HL-60 (cell line): ENCODE results near the gene KANK4.

Source experiments
- DNase-seq, 2 experiments: peaks; one replicate each; pipeline ENCODE4 v3.0.0-alpha.2; 2010 to 2020; ENCODE audit warnings: low read depth in 1 of 2, low spot score in 1 of 2
- H3K27ac ChIP-seq: fragments of 250-450 bp; sonication (Bioruptor Pico); replicated peaks from 2 replicates; pipeline ENCODE4 v1.5.1; 2020; ENCODE audit warnings: mild to moderate bottlenecking, moderate library complexity
- H3K27me3 ChIP-seq: fragments of 250-450 bp; sonication (Bioruptor Pico); 2 replicates; pipeline ENCODE4 v1.5.1; 2021; ENCODE audit warnings: mild to moderate bottlenecking, moderate library complexity; ENCODE audit not compliant: insufficient read depth, poor library complexity, severe bottlenecking
- H3K4me3 ChIP-seq: replicated peaks from 2 replicates; pipeline ENCODE4 v1.5.1; 2011; ENCODE audit warnings: mild to moderate bottlenecking, control low read depth, low read length; ENCODE audit not compliant: insufficient read depth
- CTCF ChIP-seq: IDR thresholded peaks from one replicate; pipeline ENCODE4 v1.5.1; 2011; ENCODE audit warnings: low read length, control low read depth, inconsistent platforms; ENCODE audit not compliant: insufficient read depth
- GABPA ChIP-seq: IDR thresholded peaks from 2 replicates; pipeline ENCODE4 v1.6.1; 2012; ENCODE audit warnings: low read depth
- POLR2AphosphoS5 ChIP-seq: IDR thresholded peaks from 2 replicates; pipeline ENCODE4 v1.6.1; 2012; ENCODE audit warnings: low read depth
- REST ChIP-seq: IDR thresholded peaks from 2 replicates; pipeline ENCODE4 v1.6.1; 2012; ENCODE audit warnings: low read depth; ENCODE audit not compliant: insufficient replicate concordance
- SPI1 ChIP-seq: IDR thresholded peaks from 2 replicates; pipeline ENCODE4 v1.6.1; 2012; ENCODE audit warnings: low read depth, mild to moderate bottlenecking, borderline replicate concordance

The KANK4 gene

DNA sequence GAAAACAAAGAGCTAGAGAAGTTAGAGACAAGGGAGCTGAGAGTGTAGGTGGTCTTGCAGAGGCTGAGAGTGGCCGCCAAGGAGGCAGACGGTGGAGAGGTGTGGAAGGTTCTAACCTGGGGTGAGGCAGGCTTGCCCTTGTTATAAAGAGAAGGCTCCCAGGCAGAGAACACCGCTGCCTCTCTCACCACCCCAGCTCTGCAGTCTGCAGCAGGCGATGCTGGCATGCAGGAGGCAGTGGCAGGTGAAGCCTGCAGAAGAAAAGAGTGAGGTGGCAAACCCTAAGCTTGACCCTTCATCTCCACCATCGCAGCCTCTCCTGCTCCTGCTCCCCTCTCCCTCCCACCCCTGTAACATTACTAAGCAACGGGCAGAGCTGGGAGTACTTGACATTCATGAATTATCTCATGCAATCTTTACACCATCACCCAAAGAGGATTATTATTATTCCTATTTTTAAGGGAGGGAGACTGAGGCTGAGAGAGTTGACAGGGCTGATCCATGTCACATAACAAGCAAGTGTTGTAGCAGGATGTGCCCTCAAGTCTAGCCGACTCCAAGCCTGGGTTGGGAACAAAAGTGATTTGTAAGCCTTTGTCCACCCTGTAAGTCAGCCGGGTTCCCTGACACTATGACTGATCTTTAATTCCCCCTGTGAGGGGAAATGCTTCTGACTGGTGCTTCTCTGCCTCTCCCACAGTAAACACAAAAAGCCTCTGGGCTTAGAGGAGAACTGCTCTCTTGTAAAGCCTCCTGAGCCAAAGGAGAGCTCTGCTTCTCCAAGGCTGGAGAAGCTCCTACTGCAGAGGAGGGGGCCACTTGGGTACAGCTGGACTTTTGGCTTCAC is 36.1 kb downstream of the KANK4 start:
- H3K27me3 ChIP-seq: peaks cover 2% of the 10 kb centered on the region
- no peak overlapping the region for H3K27ac ChIP-seq
- no peak for DNase-seq
- H3K4me3 ChIP-seq: no peak overlapping the region
- TF ChIP-seq SPI1 (no peak), CTCF (no peak), REST (no peak), POLR2AphosphoS5 (no peak), GABPA (no peak)

- no peak for DNase-seq
- TF ChIP-seq GABPA (no peak), CTCF (no peak), REST (no peak), SPI1 (no peak), POLR2AphosphoS5 (no peak)
- Histone ChIP-seq H3K4me3 (no peak overlapping the region), H3K27ac (no peak overlapping the region), H3K27me3 (peaks cover 2% of the 10 kb centered on the region)
These were observed 37.2 kb downstream of the KANK4 start for GRCh38 chr1:62281922-62282555.

DNA sequence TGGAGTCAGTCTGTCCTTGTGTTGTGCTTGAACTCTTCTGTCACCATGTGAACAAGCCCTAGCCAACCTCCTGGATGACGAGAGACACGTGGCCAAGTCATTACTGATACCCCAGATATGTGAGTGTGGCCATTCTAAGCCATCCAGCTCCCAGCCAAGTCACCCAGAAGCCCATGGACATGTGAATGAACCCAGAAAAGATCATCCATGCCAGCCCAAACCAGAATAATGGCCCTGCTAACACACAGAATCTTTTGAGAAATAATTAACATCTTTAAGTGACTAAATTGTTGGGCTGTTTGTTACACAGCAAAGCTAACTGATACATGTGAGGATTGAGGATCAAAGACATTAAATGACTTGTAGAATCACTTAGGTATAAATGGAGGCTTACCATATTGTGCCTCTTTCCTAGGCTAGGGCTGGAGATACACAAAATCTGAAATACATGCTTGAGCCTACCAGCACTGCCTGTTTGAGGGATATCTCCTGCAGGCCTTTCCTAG is 38.2 kb downstream of the KANK4 start:
- no peak for TF ChIP-seq CTCF
- no peak for TF ChIP-seq POLR2AphosphoS5
- TF ChIP-seq SPI1: no peak
- TF ChIP-seq GABPA: no peak
- no peak for TF ChIP-seq REST
- Histone ChIP-seq H3K27ac (no peak overlapping the region), H3K27me3 (peaks cover 2% of the 10 kb centered on the region), H3K4me3 (no peak overlapping the region)
- DNase-seq: no peak
